ENCODE data around the gene CASP7.
"Not testable (repeated sequence)": the region's sequence is repeated elsewhere in the genome, so short reads cannot be mapped to it uniquely, and the experiment has no call there.

The CASP7 gene

GRCh38 chr10:113754768-113755167 is 75.1 kb downstream of the CASP7 start:
- DNase-seq: no peak

GRCh38 chr10:113756940-113757543 is 77.3 kb downstream of the CASP7 start:
- no peak for DNase-seq

DNA sequence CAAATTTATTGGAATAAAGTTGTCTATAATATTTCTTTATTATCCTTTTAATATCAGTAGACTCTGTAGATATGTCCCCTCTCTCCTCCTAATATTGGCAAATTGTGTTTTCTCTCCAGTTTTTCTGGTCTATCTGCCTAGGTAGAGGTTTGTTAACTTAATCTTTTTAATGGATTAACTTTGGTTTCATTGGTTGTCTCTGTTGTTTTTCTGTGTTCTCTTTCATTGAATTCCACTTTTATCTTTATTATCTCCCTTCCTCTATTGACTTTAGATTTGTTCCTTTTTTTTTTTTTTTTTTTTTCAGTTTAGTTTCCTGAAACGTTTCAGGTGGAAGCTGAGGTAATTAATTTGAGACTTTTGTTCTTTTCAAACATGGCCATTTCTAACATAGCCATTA is 82.4 kb downstream of the CASP7 start:
- no peak for DNase-seq

- DNase-seq: no peak
Observed at GRCh38 chr10:113764582-113764981, 84.9 kb downstream of the CASP7 start.

- no peak for DNase-seq
Observed at GRCh38 chr10:113765910-113766309, 86.2 kb downstream of the CASP7 start.

GRCh38 chr10:113767222-113767621 is 87.5 kb downstream of the CASP7 start:
- DNase-seq: no peak

GRCh38 chr10:113770346-113770745 is 90.6 kb downstream of the CASP7 start:
- no peak for DNase-seq

- not testable (repeated sequence) for DNase-seq
Observed at GRCh38 chr10:113771131-113771530, 91.4 kb downstream of the CASP7 start.

DNA sequence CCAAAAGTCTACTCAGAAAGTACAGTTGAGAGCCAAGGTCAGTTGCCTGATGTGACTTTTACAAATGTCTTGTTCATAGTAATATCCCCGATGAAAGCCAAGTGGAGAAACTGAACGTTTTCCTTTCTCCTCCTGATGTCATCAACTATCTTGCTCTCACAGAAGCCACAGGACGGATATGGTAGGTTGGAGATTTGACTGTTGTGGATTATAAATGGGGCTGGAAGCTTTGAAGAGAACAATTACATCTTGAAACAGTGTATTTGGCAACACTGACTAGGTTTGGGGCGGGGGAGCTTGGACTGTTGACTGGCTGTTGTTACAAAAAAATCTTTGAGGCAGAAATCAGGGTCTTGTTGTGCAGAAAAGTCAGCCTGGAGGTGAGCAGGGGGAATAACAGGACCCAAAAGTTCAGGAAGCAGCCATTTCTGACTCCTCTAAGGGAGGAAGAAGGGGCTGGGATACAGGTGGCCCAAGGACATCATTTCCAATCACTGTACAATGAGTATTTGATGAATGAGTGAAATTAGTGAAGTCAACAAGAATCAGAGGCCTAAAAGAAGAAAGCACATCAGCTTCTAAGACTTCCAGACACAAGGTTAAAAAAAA is 96.1 kb downstream of the CASP7 start:
- no peak for DNase-seq

DNA sequence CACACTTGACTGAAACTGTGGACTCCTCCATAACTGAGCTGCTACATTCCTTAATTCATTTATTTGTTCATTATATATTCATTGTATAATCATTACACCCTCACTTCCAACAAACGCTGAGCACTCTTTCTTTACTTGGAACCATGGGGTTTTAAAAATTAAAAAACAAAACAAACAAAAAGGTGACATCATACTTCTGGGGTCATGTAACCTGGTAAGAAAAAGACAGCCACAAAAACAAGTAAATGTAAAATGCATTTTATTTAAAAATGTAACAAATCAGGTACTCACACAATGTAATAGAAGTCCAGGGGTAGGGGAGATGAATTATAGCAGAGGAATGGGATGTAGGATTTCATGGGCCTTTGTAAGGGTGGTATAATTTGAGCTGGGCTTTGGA is 96.8 kb downstream of the CASP7 start:
- no peak for DNase-seq

Measured in activated CD4-positive, alpha-beta T cell treated with anti-CD3 and anti-CD28 coated beads for 4 hours (primary cell).